ENCODE data around the gene BSPRY. TPM values are rescaled to one million over a fixed set of nuclear protein-coding genes. Genes with fewer than 3 reads are reported as not detected.

Gene BSPRY
- total RNA-seq, 1 experiment from 2014 or later = 14.5 TPM

DNA sequence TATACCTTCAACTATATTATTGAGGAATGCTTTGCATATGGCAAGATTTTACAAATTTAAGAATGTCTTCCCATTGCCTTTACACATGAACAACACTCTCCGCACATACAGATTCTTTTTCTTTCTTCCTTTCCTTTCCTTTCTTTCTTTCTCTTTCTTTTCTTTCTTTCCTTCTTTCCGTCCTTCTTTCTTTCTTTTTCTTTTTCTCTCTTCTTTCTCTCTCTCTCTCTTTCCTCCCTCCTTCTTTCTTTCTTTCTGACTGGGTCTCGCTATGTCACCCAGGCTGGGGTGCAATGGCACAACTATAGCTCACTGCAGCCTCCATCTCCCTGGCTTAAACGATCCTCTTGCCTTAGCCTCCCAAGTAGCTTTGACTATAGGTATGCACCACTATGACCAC, 23.1 kb upstream of the BSPRY start:
- Mint-ChIP-seq H3K4me1 (ENCODE audit: low read depth, unreplicated experiment) (no peaks in the 10 kb centered on the region), H3K4me3 (ENCODE audit: low read depth, unreplicated experiment) (no peak overlapping the region), H3K9me3 (ENCODE audit: low read depth, unreplicated experiment) (no peaks in the 10 kb centered on the region), H3K36me3 (ENCODE audit: insufficient read depth, unreplicated experiment) (no peaks in the 10 kb centered on the region), H3K27me3 (ENCODE audit: unreplicated experiment) (no peaks in the 10 kb centered on the region), H3K27ac (ENCODE audit: unreplicated experiment) (no peak overlapping the region)
- CTCF ChIA-PET = no interaction called here
- no peak for DNase-seq
- TF ChIP-seq, protein P1, sequence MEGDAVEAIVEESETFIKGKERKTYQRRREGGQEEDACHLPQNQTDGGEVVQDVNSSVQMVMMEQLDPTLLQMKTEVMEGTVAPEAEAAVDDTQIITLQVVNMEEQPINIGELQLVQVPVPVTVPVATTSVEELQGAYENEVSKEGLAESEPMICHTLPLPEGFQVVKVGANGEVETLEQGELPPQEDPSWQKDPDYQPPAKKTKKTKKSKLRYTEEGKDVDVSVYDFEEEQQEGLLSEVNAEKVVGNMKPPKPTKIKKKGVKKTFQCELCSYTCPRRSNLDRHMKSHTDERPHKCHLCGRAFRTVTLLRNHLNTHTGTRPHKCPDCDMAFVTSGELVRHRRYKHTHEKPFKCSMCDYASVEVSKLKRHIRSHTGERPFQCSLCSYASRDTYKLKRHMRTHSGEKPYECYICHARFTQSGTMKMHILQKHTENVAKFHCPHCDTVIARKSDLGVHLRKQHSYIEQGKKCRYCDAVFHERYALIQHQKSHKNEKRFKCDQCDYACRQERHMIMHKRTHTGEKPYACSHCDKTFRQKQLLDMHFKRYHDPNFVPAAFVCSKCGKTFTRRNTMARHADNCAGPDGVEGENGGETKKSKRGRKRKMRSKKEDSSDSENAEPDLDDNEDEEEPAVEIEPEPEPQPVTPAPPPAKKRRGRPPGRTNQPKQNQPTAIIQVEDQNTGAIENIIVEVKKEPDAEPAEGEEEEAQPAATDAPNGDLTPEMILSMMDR (IDR thresholded peaks at IDR 0.05; ENCODE audit: unreplicated experiment) = no peak
- intact Hi-C loops (cut with micrococcal nuclease; ENCODE audit: unreplicated experiment) = no loop called here
- BruUV-seq (replicated peaks) = no TSS peak

DNA sequence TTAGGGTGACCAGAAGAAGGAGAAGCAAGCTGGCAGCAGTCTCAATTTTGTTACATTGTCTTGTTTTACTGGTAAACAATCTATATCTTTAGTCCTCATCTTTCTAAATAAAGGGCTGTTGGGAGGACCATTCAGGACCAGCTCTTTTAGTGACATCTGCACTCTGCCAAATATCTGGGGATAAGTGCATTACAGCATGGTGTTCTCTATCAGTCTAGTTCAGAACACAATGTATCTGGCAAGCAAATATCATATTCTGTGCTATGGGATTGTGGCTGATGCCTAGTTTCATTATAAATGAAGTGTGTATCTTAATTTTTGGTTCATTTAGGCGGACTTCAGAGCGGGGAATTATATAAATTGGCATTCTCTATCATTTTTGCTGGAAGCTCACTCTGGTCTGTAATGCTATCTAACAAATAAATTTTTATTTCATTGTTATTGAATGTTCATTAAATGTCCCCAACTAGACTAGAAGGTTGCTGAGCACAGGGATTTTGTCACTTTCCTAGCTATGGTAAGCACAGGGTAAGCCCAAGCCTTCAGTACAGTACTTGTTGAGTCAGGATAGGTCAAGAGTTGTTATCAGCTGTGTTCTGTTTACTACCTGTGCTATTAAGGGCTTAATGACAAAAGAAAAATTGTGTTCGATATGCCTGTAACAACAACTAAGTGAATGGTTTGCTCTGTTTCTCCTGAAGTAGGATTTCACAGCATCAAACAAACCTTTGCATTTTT, 21.1 kb upstream of the BSPRY start:
- H3K36me3 Mint-ChIP-seq (ENCODE audit: insufficient read depth, unreplicated experiment) = no peaks in the 10 kb centered on the region
- BruUV-seq (replicated peaks) = no TSS peak
- H3K4me1 Mint-ChIP-seq (ENCODE audit: low read depth, unreplicated experiment) = no peaks in the 10 kb centered on the region
- CTCF ChIA-PET = interaction anchor here (0.6 kb wide), 1 partner anchor 306 kb away, joined by 5 read pairs; no protein-coding TSS in a partner anchor
- intact Hi-C loops (cut with micrococcal nuclease; ENCODE audit: unreplicated experiment) = no loop called here
- no peak overlapping the region for H3K27ac Mint-ChIP-seq (ENCODE audit: unreplicated experiment)
- DNase-seq = no peak
- no peaks in the 10 kb centered on the region for H3K9me3 Mint-ChIP-seq (ENCODE audit: low read depth, unreplicated experiment)
- TF ChIP-seq, protein P1 (IDR thresholded peaks at IDR 0.05; ENCODE audit: unreplicated experiment) = no peak
- no peaks in the 10 kb centered on the region for H3K27me3 Mint-ChIP-seq (ENCODE audit: unreplicated experiment)
- no peak overlapping the region for H3K4me3 Mint-ChIP-seq (ENCODE audit: low read depth, unreplicated experiment)

DNA sequence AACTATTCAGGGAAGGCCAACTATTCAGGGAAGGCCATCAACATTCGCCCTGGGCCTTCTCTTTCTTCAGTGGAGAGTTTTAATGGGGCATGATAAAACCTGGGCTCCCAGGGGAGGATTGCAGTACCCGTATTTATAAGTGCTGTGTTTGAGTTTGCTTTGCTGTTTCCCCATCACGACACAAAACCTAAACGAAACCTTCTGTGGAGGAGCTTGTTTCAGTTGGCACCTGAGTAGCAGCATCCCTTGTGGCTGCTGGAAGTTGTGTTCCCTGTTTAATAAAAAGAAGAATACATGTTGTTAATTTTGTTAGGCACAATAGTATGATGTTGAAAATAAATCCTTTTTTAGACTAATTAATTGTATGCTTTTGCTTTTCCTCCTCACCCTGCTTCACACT, 17.6 kb upstream of the BSPRY start:
- intact Hi-C loops (cut with micrococcal nuclease; ENCODE audit: unreplicated experiment) = no loop called here
- Mint-ChIP-seq H3K27ac (ENCODE audit: unreplicated experiment) (no peak overlapping the region), H3K9me3 (ENCODE audit: low read depth, unreplicated experiment) (no peaks in the 10 kb centered on the region), H3K36me3 (ENCODE audit: insufficient read depth, unreplicated experiment) (no peaks in the 10 kb centered on the region), H3K4me3 (ENCODE audit: low read depth, unreplicated experiment) (no peak overlapping the region), H3K27me3 (ENCODE audit: unreplicated experiment) (no peaks in the 10 kb centered on the region), H3K4me1 (ENCODE audit: low read depth, unreplicated experiment) (no peaks in the 10 kb centered on the region)
- CTCF ChIA-PET = no interaction called here
- TF ChIP-seq, protein P1 (IDR thresholded peaks at IDR 0.05; ENCODE audit: unreplicated experiment) = no peak
- DNase-seq = no peak
- BruUV-seq (replicated peaks) = no TSS peak

DNA sequence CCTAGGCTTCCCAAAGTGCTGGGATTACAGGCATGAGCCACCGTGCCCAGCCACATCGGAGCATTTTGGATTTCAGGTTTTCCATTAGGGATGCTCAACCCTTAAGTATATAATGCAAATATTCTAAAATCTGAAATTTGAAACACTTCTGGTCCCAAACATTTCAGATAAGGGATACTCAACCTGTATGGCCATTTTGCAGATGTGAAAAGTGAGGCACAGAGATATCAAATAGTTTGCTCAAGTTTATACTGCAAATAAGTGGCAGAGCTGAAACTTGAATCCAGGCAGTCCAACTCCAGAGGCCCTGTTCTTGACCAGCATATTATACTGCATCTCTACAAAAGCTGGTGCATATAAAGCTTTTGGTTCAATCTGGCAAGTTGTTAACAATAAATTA, 11.6 kb upstream of the BSPRY start:
- CTCF ChIA-PET = no interaction called here
- no peak for DNase-seq

More for the DNA sequence above, 11.6 kb upstream of the BSPRY start:
- Mint-ChIP-seq H3K36me3 (ENCODE audit: insufficient read depth, unreplicated experiment) (peaks cover 21% of the 10 kb centered on the region), H3K9me3 (ENCODE audit: low read depth, unreplicated experiment) (no peaks in the 10 kb centered on the region), H3K27ac (ENCODE audit: unreplicated experiment) (no peak overlapping the region), H3K4me1 (ENCODE audit: low read depth, unreplicated experiment) (peaks cover 25% of the 10 kb centered on the region), H3K4me3 (ENCODE audit: low read depth, unreplicated experiment) (no peak overlapping the region), H3K27me3 (ENCODE audit: unreplicated experiment) (no peaks in the 10 kb centered on the region)
- TF ChIP-seq, protein P1 (IDR thresholded peaks at IDR 0.05; ENCODE audit: unreplicated experiment) = no peak
- no TSS peak for BruUV-seq (replicated peaks)
- intact Hi-C loops (cut with micrococcal nuclease; ENCODE audit: unreplicated experiment) = no loop called here

Measured in Calu3 (cell line).